8988T (cell line): Measurements from ENCODE around the gene LIN52.
"Not testable (repeated sequence)": the region's sequence is repeated elsewhere in the genome, so short reads cannot be mapped to it uniquely, and the experiment has no call there.

ENCODE experiments used
- DNase-seq: peaks from one replicate; pipeline ENCODE4 v3.0.0; 2011

Gene LIN52

GRCh38 chr14:74111395-74112216 is 26.9 kb downstream of the LIN52 start:
- DNase-seq = not testable (repeated sequence)

DNA sequence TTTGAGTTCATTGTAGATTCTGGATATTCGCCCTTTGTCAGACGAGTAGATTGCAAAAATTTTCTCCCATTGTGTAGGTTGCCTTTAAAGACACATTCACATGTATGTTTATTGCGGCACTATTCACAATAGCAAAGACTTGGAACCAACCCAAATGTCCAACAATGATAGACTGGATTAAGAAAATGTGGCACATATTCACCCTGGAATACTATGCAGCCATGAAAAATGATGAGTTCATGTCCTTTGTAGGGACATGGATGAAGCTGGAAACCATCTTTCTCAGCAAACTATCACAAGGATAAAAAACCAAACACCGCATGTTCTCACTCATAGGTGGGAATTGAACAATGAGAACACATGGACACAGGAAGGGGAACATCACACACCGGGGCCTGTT is 40.7 kb downstream of the LIN52 start:
- not testable (repeated sequence) for DNase-seq

DNA sequence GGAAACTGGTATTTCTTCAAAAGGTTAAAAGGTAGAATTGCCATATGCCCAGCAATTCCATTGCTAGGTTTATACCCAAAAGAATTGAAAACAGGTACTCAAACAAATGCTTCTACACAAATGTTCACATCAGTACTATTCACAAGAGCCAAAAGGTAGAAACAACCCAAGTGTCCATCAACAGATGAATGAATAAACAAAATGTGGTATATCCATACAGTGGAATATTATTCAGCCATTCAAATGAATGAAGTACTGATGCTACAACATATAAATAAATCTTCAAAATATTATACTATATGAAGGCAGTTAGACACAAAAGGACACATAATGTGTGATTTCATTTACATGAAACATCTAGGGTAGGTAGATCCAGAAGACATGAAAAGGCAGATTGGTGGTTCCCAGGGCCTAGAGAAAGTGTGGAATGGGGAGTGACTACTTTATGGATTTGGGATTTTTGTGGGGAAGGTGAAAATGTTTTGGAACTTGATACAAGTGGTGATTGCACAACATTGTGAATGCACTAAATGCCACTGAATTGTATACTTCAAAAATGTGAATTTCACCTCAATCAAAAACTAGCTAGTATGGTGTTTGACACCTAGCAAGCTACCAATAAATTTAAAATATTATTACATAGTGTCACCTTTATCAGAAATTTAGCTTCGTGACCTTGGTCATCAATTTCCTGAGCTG is 41.7 kb downstream of the LIN52 start:
- no peak for DNase-seq

GRCh38 chr14:74127634-74128033 is 42.9 kb downstream of the LIN52 start:
- no peak for DNase-seq

DNA sequence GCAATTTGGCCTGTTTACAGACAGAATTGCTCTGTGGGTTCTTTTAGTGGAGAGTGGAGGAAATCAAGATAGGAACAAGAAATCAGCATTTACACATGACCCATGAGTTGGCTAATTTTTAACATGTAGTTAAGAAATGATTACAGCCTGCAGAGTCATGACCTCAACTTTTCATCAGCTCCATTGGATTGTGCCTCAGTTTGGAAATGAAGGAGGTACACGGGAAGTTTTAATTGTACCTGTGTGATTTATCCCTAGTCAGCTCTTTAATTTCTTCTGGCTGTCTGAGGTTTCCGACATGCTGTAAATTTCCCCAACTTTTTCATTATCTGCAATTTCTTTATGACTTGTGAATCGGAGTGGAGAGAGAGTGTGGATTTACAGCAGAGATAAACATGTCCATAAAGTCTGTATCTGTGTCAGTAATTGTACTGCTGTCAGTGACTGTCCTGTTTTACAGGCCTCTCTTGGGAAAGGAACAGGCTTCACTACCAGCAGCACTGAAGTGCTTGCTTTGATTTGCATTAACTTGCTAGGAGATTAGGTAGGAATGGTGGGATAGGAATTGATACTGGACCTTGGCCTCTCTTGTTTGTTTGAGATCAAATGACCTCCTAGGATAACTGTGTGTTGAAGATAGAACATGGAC is 49.2 kb downstream of the LIN52 start:
- no peak for DNase-seq

- DNase-seq = no peak
Observed at GRCh38 chr14:74134484-74134883, 49.7 kb downstream of the LIN52 start.

- no peak for DNase-seq
Observed at GRCh38 chr14:74135426-74135825, 50.7 kb downstream of the LIN52 start.

GRCh38 chr14:74140374-74140850 is 55.7 kb downstream of the LIN52 start:
- DNase-seq = no peak

GRCh38 chr14:74141703-74142102 is 56.9 kb downstream of the LIN52 start:
- DNase-seq = no peak

DNA sequence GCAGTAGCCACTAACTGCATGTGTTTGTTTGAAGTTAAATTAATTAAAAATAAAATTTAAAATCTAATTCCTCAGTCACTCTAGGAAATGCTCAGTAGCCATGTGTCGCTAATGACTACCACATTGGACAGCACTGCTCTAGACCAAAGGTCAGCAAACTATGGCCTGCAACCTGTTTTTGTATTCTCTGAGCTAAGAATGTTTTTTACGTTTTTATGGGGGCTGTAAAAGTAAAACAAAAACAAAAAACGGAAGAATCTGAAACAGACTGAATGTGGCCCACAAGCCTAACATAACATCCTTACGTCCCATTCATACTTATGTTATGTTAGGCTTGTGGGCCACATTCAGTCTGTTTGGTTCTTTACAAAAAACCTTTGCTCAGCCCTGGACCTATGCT is 57.8 kb downstream of the LIN52 start:
- DNase-seq = no peak

GRCh38 chr14:74144789-74145188 is 60.0 kb downstream of the LIN52 start:
- DNase-seq = no peak

DNA sequence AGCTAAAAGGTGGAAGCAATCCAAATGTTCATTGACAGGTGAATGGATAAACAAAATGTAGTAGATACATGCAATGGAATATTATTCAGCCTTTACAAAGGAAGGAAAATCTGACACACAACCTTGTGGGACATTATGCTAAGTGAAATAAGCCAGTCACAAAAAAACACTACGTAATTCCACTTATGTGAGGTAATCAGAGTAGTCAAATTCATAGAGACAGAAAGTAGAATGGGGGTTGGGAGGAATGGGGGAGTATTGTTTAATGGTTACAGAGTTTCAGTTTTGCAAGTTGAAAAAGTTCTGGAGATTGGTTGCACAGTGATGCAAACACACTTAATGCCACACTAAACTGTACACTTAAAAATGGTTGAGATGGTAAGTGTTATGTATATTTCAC is 62.8 kb downstream of the LIN52 start:
- no peak for DNase-seq

DNA sequence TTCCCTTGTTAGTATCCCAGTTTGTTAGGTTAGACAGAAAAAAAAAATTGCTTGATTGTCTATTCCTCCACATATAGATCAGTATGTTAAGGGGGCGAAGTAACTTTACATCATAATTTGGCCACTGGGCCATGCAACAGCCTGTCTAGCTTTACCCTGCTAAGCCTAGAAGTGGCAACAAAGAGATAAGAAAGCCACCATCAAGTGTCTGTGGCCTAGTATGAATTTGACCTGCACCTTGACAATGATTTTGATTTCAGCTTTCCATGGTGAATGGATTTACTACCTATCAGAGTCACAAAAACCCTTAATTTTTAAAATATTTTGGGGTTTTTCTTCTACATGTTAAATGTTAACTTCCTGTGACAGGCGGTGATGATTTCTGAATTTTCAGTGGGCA is 63.9 kb downstream of the LIN52 start:
- DNase-seq = no peak

GRCh38 chr14:74155287-74155686 is 70.5 kb downstream of the LIN52 start:
- DNase-seq = no peak

GRCh38 chr14:74155749-74156148 is 71.0 kb downstream of the LIN52 start:
- no peak for DNase-seq

DNA sequence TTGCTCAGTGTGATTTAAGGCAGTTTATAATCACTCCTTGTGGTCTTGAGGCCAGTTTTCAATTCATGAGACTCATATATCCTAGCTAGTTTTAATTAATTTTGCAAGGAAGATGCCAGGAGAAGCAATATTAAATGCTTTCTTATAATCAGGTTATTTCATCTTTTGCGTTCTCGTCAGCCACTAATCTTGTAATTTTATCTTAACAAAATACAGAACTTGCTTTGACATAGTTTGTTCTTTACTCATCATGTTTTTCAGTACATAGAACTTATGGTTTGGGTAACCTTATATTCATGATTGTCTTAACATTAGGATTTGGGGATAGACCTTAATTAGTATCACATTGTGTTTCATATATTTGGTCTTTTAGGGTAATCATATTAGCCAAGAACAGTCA is 76.0 kb downstream of the LIN52 start:
- DNase-seq = no peak

GRCh38 chr14:74161526-74162158 is 76.9 kb downstream of the LIN52 start:
- no peak for DNase-seq

DNA sequence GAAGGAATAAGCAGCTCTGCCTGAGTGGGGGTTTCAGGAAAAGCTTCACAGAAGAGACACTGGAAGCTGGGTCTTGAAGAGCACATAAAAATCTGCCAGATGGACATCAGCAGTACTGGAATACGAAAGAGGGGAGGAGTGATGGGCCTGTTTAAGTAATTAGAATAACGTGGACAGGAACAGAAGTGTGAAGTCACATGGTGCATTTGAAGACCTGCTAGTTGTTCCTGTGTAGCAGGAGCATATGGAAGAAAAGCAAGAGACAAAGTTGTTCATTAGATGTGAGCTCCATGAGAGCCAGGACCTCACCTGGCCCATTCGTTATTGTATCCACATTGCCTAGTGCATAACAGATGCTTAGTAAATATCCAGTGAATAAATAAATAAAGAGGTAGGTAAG is 85.2 kb downstream of the LIN52 start:
- no peak for DNase-seq

GRCh38 chr14:74176400-74176793 is 91.6 kb downstream of the LIN52 start:
- no peak for DNase-seq

- no peak for DNase-seq
Observed at GRCh38 chr14:74179856-74180255, 95.1 kb downstream of the LIN52 start.

GRCh38 chr14:74190927-74191575 is 106.3 kb downstream of the LIN52 start:
- DNase-seq = no peak

DNA sequence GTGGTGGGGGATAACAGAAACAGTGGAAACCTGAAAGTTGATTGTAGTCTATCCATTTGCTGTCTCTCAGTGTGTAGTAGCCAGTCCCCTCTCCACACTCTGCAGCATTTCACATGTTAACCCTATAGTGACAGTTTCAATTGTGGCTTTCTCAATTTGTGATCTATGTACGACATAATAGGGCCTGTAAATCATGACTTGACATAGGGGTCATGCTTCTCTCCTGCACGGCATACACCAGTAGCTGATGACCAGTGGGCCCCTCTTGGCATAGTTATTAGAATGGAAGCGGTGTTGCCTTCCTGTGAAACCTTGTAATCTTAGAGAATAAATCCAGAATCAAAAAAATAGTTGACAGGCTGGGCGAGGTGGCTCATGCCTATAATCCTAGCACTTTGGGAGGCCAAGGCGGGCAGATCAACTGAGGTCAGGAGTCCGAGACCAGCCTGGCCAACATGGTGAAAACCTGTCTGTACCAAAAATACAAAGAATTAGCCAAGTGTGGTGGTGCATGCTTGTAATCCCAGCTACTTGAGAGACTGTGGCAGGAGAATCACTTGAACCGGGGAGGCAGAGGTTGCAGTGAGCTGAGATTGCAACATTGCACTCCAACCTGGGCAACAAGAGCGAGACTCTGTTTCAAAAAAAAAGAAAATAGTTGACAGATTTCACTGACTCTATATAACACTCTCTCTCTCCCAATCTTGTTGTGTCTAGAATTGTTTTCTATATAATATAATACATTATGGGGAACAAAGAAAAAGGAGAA is 109.9 kb downstream of the LIN52 start:
- no peak for DNase-seq
